SK-N-SH (cell line): ENCODE results near the gene COX4I2. TPM values are rescaled to one million over a fixed set of nuclear protein-coding genes. Genes with fewer than 3 reads are reported as not detected.

Source experiments
- CTCF ChIA-PET: fragments of 300-600, 350-600 bp; formaldehyde crosslinking; extraction: SDS; loops from one replicate; lab custom pipeline; 2021; lab: Yijun Ruan, JAX
- POLR2A ChIA-PET: fragments of 350-600 bp; sonication (Branson Sonifier 250); formaldehyde crosslinking; extraction: SDS; loops from one replicate; lab custom pipeline; 2020; ENCODE audit warnings: antibody characterized with exemption, inconsistent platforms; lab: Yijun Ruan, JAX
- DNase-seq: peaks from one replicate; pipeline ENCODE4 v3.0.0; 2012
- H2AFZ ChIP-seq: fragments of 200-600 bp; sonication (generic); 2 replicates; pipeline ENCODE4 v1.8.1; 2016; ENCODE audit warnings: antibody characterized with exemption, mild to moderate bottlenecking, low read depth
- H3F3A ChIP-seq: fragments of 200-600 bp; sonication (generic); replicated peaks from 2 replicates; pipeline ENCODE3; 2016; ENCODE audit warnings: antibody characterized with exemption, mild to moderate bottlenecking; ENCODE audit not compliant: insufficient read depth
- H3K27ac ChIP-seq, 2 experiments: fragments of 200-500 bp in 1 of 2; fragments of 200-600 bp in 1 of 2; sonication (Bioruptor generic) in 1 of 2; sonication (generic), shearing (Covaris generic) in 1 of 2; 2 replicates each; pipeline versions ENCODE4 v1.5.1 to v1.6.1; 2014 to 2016; ENCODE audit warnings: low read depth in 2 of 2, inconsistent platforms in 1 of 2, low read length in 1 of 2, mild to moderate bottlenecking in 1 of 2, mixed read lengths in 1 of 2
- H3K27me3 ChIP-seq: fragments of 200-600 bp; sonication (generic), shearing (Covaris generic); 2 replicates; pipeline ENCODE4 v1.6.1; 2016; ENCODE audit warnings: mixed run types; ENCODE audit not compliant: insufficient read depth
- H3K36me3 ChIP-seq, 2 experiments: fragments of 200-500 bp in 1 of 2; fragments of 200-600 bp in 1 of 2; sonication (Bioruptor generic) in 1 of 2; sonication (generic) in 1 of 2; replicated peaks in 1 of 2; 2 replicates each; pipeline versions ENCODE3 to v1.5.1; 2014 to 2016; ENCODE audit warnings: low read length in 1 of 2, mild to moderate bottlenecking in 1 of 2; ENCODE audit not compliant: insufficient read depth in 2 of 2, control insufficient read depth in 1 of 2
- H3K4me1 ChIP-seq, 2 experiments: fragments of 200-500 bp in 1 of 2; fragments of 200-600 bp in 1 of 2; sonication (Bioruptor generic) in 1 of 2; sonication (generic), shearing (Covaris generic) in 1 of 2; 2 replicates each; pipeline versions ENCODE4 v1.5.1 to v1.6.1; 2014 to 2016; ENCODE audit warnings: low read depth in 1 of 2, low read length in 1 of 2, mixed run types in 1 of 2; ENCODE audit not compliant: insufficient read depth in 2 of 2, control insufficient read depth in 1 of 2
- H3K4me2 ChIP-seq: fragments of 200-600 bp; sonication (generic), shearing (Covaris generic); 2 replicates; pipeline ENCODE4 v1.6.1; 2017; ENCODE audit warnings: mixed run types
- H3K4me3 ChIP-seq, 2 experiments: fragments of 200-500 bp in 1 of 2; fragments of 200-600 bp in 1 of 2; sonication (Bioruptor generic) in 1 of 2; sonication (generic), shearing (Covaris generic) in 1 of 2; 2 replicates each; pipeline versions ENCODE4 v1.5.1 to v1.8.1; 2014 to 2016; ENCODE audit warnings: low read depth in 2 of 2, inconsistent platforms in 1 of 2, low read length in 1 of 2, mild to moderate bottlenecking in 1 of 2, mixed read lengths in 1 of 2, moderate library complexity in 1 of 2
- H3K79me2 ChIP-seq: fragments of 200-600 bp; sonication (generic); 2 replicates; pipeline ENCODE4 v1.8.1; 2017; ENCODE audit warnings: mild to moderate bottlenecking; ENCODE audit not compliant: insufficient read depth
- H3K9ac ChIP-seq: fragments of 200-600 bp; sonication (generic); 2 replicates; pipeline ENCODE4 v1.6.1; 2017; ENCODE audit warnings: mixed run types
- H3K9me2 ChIP-seq: fragments of 200-600 bp; sonication (generic); 2 replicates; pipeline ENCODE4 v1.6.1; 2017; ENCODE audit warnings: mixed run types
- H3K9me3 ChIP-seq: fragments of 200-600 bp; sonication (generic); 2 replicates; pipeline ENCODE4 v1.6.1; 2017; ENCODE audit warnings: mixed run types, mild to moderate bottlenecking, moderate library complexity
- H4K20me1 ChIP-seq: fragments of 200-600 bp; sonication (generic); 2 replicates; pipeline ENCODE4 v1.6.1; 2017; ENCODE audit warnings: mild to moderate bottlenecking, mixed run types; ENCODE audit not compliant: insufficient read depth
- ELF1 ChIP-seq: IDR thresholded peaks from 2 replicates; pipeline ENCODE4 v1.4.0; 2012
- FOSL2 ChIP-seq: IDR thresholded peaks from 2 replicates; pipeline ENCODE4 v1.4.0; 2012; ENCODE audit warnings: low read depth, mild to moderate bottlenecking, moderate library complexity, borderline replicate concordance
- FOXM1 ChIP-seq: IDR thresholded peaks from 2 replicates; pipeline ENCODE4 v1.4.0; 2012; ENCODE audit warnings: low read depth, mild to moderate bottlenecking
- GATA2 ChIP-seq: sonication (generic); formaldehyde crosslinking; IDR thresholded peaks from 2 replicates; pipeline ENCODE4 v1.5.0; 2020; ENCODE audit warnings: mild to moderate bottlenecking, missing genetic modification reagents
- MEF2A ChIP-seq: IDR thresholded peaks from 2 replicates; pipeline ENCODE4 v1.4.0; 2012; ENCODE audit warnings: low read depth, borderline replicate concordance
- MXI1 ChIP-seq: IDR thresholded peaks from 2 replicates; pipeline ENCODE4 v1.6.1; 2012; ENCODE audit warnings: mild to moderate bottlenecking, low read depth, low read length, improper control_type of control experiment
- POLR2AphosphoS5 ChIP-seq: IDR thresholded peaks from 2 replicates; pipeline ENCODE4 v1.6.1; 2012; ENCODE audit warnings: low read depth, low read length
- RAD21 ChIP-seq: IDR thresholded peaks from 2 replicates; pipeline ENCODE4 v1.6.1; 2012; ENCODE audit warnings: mild to moderate bottlenecking, low read length
- SIN3A ChIP-seq: IDR thresholded peaks from 2 replicates; pipeline ENCODE4 v1.6.1; 2012; ENCODE audit warnings: low read depth, mild to moderate bottlenecking, low read length, moderate library complexity, borderline replicate concordance
- SMC3 ChIP-seq: IDR thresholded peaks from 2 replicates; pipeline ENCODE4 v1.6.1; 2012; ENCODE audit warnings: low read depth, low read length, improper control_type of control experiment
- TAF1 ChIP-seq: IDR thresholded peaks from 2 replicates; pipeline ENCODE4 v1.6.1; 2012; ENCODE audit warnings: low read depth, mild to moderate bottlenecking, low read length, moderate library complexity, borderline replicate concordance
- TEAD4 ChIP-seq: IDR thresholded peaks from 2 replicates; pipeline ENCODE4 v1.4.0; 2012; ENCODE audit warnings: mild to moderate bottlenecking, borderline replicate concordance; ENCODE audit not compliant: insufficient read depth
- YY1 ChIP-seq: IDR thresholded peaks from 2 replicates; pipeline ENCODE4 v1.4.0; 2012; ENCODE audit warnings: low read depth, mild to moderate bottlenecking
- WGBS: methylation state at CpG from one replicate; pipeline ENCODE4 v1.1.6; 2017; ENCODE audit warnings: low lambda C conversion rate; 5-methylcytosine and 5-hydroxymethylcytosine counted together
- polyA plus RNA-seq, 3 experiments: library from polyadenylated mRNA; depleted of rRNA; stranded (reverse); fragments of >200 nt; gene quantifications; 2 replicates each; pipeline ENCODE4 v1.2.3, GENCODE V29; 2012
- TF ChIP-seq, protein P1 (sequence below): IDR thresholded peaks from 2 replicates; pipeline ENCODE4 v1.6.1; 2012; ENCODE audit warnings: mild to moderate bottlenecking, low read depth, low read length, moderate library complexity
- TF ChIP-seq, protein P2 (sequence below): fragments of 150-350 bp; IDR thresholded peaks from 2 replicates; pipeline ENCODE4 v1.6.1; 2017; ENCODE audit warnings: antibody characterized with exemption, low read length, low read depth, borderline replicate concordance
- TF ChIP-seq, protein P3 (sequence below): IDR thresholded peaks from 2 replicates; pipeline ENCODE4; 2012
- TF ChIP-seq, protein P4 (sequence below): IDR thresholded peaks from 2 replicates; pipeline ENCODE4 v1.4.0; 2012; ENCODE audit warnings: low read depth
- TF ChIP-seq, protein P5 (sequence below): fragments of 200-600 bp; sonication (generic); IDR thresholded peaks from 2 replicates; pipeline ENCODE4 v1.6.1; 2017; ENCODE audit warnings: antibody characterized with exemption, mild to moderate bottlenecking, moderate library complexity

Gene COX4I2
- polyA plus RNA-seq, 1 of the 3 experiments (the other 2 are of a cell fraction): 0.21 TPM

DNA sequence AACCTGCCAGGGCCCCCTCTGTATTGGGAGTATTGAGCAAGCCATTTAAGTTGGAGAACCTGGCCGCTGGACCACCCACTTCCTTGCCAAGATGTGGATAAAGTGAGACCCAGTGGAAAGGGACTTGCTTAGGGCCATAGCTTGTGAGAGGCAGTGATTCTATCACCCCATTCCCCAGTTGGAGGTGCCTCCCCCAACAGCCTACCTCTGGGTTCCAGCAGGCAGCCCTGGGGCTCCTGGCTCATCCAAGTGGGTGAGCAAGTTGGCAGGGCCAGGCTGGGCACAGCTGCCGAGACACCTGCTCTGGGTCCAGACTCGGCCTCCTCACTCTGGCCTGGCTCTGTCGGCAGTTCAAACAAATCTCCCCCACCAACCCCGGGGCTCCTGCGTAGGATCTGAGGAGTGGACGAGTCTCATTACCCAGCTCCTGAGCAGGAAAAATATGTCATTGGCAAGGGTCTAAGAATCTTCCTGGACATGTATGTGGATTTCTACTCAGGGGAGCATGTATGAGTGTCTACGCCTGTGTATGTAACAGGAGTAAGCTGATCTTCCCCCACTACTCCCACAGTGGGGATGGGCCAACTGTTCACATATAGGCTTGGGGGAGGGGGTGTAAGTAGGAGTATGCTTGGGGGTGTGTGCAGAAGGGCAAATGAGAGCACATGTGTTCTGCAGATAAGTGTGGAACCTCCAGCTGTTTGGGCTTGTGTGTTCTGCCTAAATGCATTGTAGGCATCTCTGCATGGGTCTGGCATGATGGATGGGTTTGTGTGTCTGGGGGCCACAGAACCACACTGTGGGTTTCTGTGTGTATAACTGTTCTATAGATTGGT, 30.7 kb upstream of the COX4I2 start (continued):
- TF ChIP-seq, protein P1, sequence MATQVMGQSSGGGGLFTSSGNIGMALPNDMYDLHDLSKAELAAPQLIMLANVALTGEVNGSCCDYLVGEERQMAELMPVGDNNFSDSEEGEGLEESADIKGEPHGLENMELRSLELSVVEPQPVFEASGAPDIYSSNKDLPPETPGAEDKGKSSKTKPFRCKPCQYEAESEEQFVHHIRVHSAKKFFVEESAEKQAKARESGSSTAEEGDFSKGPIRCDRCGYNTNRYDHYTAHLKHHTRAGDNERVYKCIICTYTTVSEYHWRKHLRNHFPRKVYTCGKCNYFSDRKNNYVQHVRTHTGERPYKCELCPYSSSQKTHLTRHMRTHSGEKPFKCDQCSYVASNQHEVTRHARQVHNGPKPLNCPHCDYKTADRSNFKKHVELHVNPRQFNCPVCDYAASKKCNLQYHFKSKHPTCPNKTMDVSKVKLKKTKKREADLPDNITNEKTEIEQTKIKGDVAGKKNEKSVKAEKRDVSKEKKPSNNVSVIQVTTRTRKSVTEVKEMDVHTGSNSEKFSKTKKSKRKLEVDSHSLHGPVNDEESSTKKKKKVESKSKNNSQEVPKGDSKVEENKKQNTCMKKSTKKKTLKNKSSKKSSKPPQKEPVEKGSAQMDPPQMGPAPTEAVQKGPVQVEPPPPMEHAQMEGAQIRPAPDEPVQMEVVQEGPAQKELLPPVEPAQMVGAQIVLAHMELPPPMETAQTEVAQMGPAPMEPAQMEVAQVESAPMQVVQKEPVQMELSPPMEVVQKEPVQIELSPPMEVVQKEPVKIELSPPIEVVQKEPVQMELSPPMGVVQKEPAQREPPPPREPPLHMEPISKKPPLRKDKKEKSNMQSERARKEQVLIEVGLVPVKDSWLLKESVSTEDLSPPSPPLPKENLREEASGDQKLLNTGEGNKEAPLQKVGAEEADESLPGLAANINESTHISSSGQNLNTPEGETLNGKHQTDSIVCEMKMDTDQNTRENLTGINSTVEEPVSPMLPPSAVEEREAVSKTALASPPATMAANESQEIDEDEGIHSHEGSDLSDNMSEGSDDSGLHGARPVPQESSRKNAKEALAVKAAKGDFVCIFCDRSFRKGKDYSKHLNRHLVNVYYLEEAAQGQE: peak; percentile 23; the same call in 1 of the 2 replicates
- TF ChIP-seq SMC3: no peak
- peak; percentile 95; the same call in 1 of the 2 replicates for TF ChIP-seq SIN3A
- peak; percentile 39; the same call in 1 of the 2 replicates for TF ChIP-seq TAF1
- TF ChIP-seq YY1: no peak
- TF ChIP-seq, protein P2, sequence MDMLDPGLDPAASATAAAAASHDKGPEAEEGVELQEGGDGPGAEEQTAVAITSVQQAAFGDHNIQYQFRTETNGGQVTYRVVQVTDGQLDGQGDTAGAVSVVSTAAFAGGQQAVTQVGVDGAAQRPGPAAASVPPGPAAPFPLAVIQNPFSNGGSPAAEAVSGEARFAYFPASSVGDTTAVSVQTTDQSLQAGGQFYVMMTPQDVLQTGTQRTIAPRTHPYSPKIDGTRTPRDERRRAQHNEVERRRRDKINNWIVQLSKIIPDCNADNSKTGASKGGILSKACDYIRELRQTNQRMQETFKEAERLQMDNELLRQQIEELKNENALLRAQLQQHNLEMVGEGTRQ: no peak
- no peak for TF ChIP-seq GATA2 (CRISPR knock-in tag)
- TF ChIP-seq, protein P3, sequence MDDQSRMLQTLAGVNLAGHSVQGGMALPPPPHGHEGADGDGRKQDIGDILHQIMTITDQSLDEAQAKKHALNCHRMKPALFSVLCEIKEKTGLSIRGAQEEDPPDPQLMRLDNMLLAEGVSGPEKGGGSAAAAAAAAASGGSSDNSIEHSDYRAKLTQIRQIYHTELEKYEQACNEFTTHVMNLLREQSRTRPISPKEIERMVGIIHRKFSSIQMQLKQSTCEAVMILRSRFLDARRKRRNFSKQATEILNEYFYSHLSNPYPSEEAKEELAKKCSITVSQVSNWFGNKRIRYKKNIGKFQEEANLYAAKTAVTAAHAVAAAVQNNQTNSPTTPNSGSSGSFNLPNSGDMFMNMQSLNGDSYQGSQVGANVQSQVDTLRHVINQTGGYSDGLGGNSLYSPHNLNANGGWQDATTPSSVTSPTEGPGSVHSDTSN: peak; percentile 72
- TF ChIP-seq, all 33 proteins: peak for 17

DNA sequence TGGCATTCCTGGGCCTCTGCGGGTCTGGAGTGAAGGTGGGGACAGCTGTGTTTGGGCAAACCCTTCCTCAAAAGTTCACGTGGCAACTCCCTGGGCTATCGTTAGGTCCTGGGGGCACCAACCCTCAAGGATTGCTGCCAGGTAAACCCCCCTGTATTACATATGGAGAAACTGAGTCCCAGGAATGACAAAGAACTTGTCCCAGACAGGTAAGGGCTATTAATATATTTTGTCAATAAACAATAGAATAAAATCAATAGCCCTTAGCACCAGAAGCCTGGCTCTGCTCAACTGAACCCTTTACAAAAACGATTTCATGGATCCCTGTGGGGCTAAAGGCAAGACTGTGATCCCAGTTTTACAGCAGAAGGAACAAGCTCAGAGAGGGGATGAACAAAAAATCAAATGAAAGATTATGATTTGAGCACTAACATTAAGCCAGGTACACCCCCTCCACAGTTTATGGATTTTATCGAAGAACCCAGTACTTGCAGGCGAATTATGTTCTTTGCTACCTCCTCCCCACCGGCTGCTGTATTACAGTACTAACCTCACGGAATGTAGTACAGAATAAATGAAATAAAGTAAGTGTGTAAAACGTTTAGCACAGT, 30.0 kb upstream of the COX4I2 start:
- H3K4me2 ChIP-seq: peak overlapping the region; percentile 91
- no peaks in the 10 kb centered on the region for H3K9me2 ChIP-seq
- ChIA-PET CTCF (interaction anchor here (0.6 to 33.9 kb wide), 7 partner anchors 12 to 239 kb away, joined by 3 to 1802 read pairs (median 5); no protein-coding TSS in a partner anchor), POLR2A (interaction anchor here (0.9 to 7.4 kb wide), 5 partner anchors 12 to 45 kb away, joined by 3 to 181 read pairs (median 5); no protein-coding TSS in a partner anchor)
- no peaks in the 10 kb centered on the region for H3K27me3 ChIP-seq
- peaks cover 42% of the 10 kb centered on the region for H3K79me2 ChIP-seq
- no peak for DNase-seq
- no peak for TF ChIP-seq FOSL2
- TF ChIP-seq MXI1: 0 out of 2 replicates have a peak, but pooled peaks have one; percentile 4
- TF ChIP-seq ELF1: 0 out of 2 replicates have a peak, but pooled peaks have one; percentile 0
- TF ChIP-seq POLR2AphosphoS5: 0 out of 2 replicates have a peak, but pooled peaks have one; percentile 7
- TF ChIP-seq, protein P4, sequence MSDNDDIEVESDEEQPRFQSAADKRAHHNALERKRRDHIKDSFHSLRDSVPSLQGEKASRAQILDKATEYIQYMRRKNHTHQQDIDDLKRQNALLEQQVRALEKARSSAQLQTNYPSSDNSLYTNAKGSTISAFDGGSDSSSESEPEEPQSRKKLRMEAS: no peak
- TF ChIP-seq, protein P5, sequence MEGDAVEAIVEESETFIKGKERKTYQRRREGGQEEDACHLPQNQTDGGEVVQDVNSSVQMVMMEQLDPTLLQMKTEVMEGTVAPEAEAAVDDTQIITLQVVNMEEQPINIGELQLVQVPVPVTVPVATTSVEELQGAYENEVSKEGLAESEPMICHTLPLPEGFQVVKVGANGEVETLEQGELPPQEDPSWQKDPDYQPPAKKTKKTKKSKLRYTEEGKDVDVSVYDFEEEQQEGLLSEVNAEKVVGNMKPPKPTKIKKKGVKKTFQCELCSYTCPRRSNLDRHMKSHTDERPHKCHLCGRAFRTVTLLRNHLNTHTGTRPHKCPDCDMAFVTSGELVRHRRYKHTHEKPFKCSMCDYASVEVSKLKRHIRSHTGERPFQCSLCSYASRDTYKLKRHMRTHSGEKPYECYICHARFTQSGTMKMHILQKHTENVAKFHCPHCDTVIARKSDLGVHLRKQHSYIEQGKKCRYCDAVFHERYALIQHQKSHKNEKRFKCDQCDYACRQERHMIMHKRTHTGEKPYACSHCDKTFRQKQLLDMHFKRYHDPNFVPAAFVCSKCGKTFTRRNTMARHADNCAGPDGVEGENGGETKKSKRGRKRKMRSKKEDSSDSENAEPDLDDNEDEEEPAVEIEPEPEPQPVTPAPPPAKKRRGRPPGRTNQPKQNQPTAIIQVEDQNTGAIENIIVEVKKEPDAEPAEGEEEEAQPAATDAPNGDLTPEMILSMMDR: no peak
- TF ChIP-seq MEF2A: 0 out of 2 replicates have a peak, but pooled peaks have one; percentile 5
- no peak for TF ChIP-seq TEAD4
- TF ChIP-seq RAD21: no peak
- TF ChIP-seq FOXM1: no peak
- H3K36me3 ChIP-seq: peaks cover 0 to 18% of the 10 kb centered on the region in 2 experiments
- no peaks in the 10 kb centered on the region for H3K9me3 ChIP-seq
- peaks cover 20% of the 10 kb centered on the region for H4K20me1 ChIP-seq
- peak overlapping the region; percentile 80 to 96 for H3K4me3 ChIP-seq
- H3F3A ChIP-seq: peaks cover 83% of the 10 kb centered on the region
- peak overlapping the region; percentile 100 for H3K9ac ChIP-seq
- H3K27ac ChIP-seq: peak overlapping the region; percentile 90 to 100
- no peak overlapping the region for H2AFZ ChIP-seq
- H3K4me1 ChIP-seq: peaks cover 28 to 40% of the 10 kb centered on the region in 2 experiments
- 8% methylated on average over 9 of the region's 9 CpGs for WGBS
